ENCODE data around the gene FIG4. TPM values are rescaled to one million over a fixed set of nuclear protein-coding genes. Genes with fewer than 3 reads are reported as not detected.

FIG4 gene
- polyA plus RNA-seq (2013), result 17.6 TPM

DNA sequence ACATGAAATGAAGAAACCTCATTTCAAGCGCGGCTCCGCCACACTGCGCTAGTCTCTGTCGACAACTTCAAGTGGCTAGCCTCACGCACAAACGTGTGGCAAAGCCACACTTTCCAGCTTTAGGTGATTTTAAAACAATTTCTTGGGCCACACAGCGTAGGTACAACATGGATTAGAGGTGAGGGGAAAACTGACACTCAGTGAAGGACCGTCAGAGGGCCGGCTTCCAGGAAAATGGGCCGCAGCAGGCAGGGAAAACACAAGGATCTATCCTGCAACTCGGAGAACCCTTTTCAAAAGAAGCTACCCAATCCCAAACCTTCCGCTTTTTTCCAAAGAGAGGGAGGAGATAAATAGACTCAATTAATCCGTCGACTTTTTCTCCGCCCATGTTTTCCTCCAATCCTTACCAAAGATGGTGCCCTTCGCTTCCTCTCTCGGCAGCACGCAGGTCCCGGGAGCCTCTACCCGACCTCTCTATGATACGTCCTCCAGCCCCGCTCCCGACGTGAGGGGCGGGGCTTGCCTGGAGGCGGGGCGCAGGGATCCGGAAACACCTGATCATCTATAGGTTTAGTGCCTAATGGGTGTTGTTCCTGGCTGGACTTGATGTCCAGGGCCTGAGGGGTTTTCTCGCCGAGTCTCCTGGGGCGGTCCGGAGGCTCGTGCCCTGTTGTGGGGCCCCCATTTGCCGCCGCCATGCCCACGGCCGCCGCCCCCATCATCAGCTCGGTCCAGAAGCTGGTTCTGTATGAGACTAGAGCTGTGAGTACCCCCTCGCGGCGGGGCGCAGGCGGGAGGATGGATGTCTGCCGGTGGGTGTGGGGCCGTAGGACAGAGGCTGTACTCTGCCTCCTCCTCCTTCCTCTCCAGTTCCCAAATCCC is at the start of gene FIG4, which contains the start of gene AK9:
Gene FIG4 (plus strand): TSS at position 560 of the 885 bp plus-strand sequence. CDS start 140 bp downstream, at position 700.
Gene AK9 (minus strand): TSS at position 466 of the 885 bp plus-strand sequence. CDS start 15,457 bp downstream, outside the sequence.
- Histone ChIP-seq H3K36me3 (ENCODE audit: control insufficient read depth in 4 of 4, insufficient read depth in 4 of 4, low read length in 3 of 4) (peaks cover 0 to 5% (median 1%) of the 10 kb centered on the region in 4 experiments), H3K4me3 (ENCODE audit: control insufficient read depth in 1 of 7, extremely low read depth in 1 of 7, insufficient read depth in 4 of 7, low read depth in 2 of 7, low read length in 6 of 7) (peak within 1 kb of the TSS; percentile 74 to 99 (median 95)), H3K27ac (ENCODE audit: insufficient read depth in 1 of 2, low read depth in 1 of 2, low read length in 2 of 2, poor library complexity in 1 of 2, severe bottlenecking in 2 of 2) (peak within 1 kb of the TSS; percentile 82 to 89), H3K9me3 (ENCODE audit: control extremely low read depth in 1 of 5, control insufficient read depth in 4 of 5, insufficient read depth in 2 of 5, low read depth in 1 of 5, low read length in 4 of 5) (no peaks in the 10 kb centered on the region), H3K27me3 (replicated peaks in 2 of 5; ENCODE audit: control insufficient read depth in 4 of 5, insufficient read depth in 5 of 5, low read length in 4 of 5) (no peaks in the 10 kb centered on the region), H3K4me1 (ENCODE audit: control extremely low read depth in 1 of 4, control insufficient read depth in 4 of 4, insufficient read depth in 4 of 4, low read length in 3 of 4) (peaks cover 10 to 33% (median 22%) of the 10 kb centered on the region in 4 experiments)
- ChIA-PET CTCF (interaction anchor here (0.9 to 1.8 kb wide), 5 partner anchors 10 to 700 kb away, joined by 3 to 7 read pairs (median 3); no protein-coding TSS in a partner anchor), POLR2A (interaction anchor here (0.6 kb wide), 1 partner anchor 10 kb away, joined by 3 read pairs; no protein-coding TSS in a partner anchor)
- WGBS (ENCODE audit: insufficient coverage), result 0% methylated on average over 28 of the region's 47 CpGs
- DNase-seq, result peak; percentile 85 to 89 (median 88)

DNA sequence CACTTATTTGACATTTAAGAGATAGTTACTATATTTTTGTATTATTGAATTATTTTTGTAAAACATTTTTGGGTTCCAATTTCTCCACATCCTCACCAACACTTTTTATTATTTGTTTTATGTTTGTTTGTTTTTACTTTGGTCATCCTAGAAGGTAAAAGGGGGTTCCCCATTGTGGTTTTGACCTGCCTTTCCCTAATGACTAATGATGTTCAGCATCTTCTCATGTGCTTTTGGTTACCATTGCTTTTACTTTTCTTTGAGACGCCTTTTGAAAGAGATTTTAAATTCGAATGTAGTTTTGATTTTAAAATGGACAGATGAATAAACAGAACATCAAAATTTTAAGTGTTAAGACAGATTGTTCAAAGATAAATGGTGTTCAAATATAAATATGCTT is 47.0 kb upstream of the FIG4 start:
- Histone ChIP-seq H3K36me3 (ENCODE audit: control insufficient read depth in 4 of 4, insufficient read depth in 4 of 4, low read length in 3 of 4) (peaks cover 0 to 16% (median 5%) of the 10 kb centered on the region in 4 experiments), H3K4me1 (ENCODE audit: control extremely low read depth in 1 of 4, control insufficient read depth in 4 of 4, insufficient read depth in 4 of 4, low read length in 3 of 4) (no peaks in the 10 kb centered on the region), H3K9me3 (ENCODE audit: control extremely low read depth in 1 of 5, control insufficient read depth in 4 of 5, insufficient read depth in 2 of 5, low read depth in 1 of 5, low read length in 4 of 5) (peaks cover 1 to 14% (median 5%) of the 10 kb centered on the region in 5 experiments), H3K27ac (ENCODE audit: insufficient read depth in 1 of 2, low read depth in 1 of 2, low read length in 2 of 2, poor library complexity in 1 of 2, severe bottlenecking in 2 of 2) (no peak overlapping the region), H3K4me3 (ENCODE audit: control insufficient read depth in 1 of 7, extremely low read depth in 1 of 7, insufficient read depth in 4 of 7, low read depth in 2 of 7, low read length in 6 of 7) (no peak overlapping the region), H3K27me3 (replicated peaks in 2 of 5; ENCODE audit: control insufficient read depth in 4 of 5, insufficient read depth in 5 of 5, low read length in 4 of 5) (no peaks in the 10 kb centered on the region)
- DNase-seq, result no peak
- POLR2A ChIA-PET, result no interaction called here
- WGBS (ENCODE audit: insufficient coverage), result no CpG with 5 or more reads among the region's 2 CpGs
- CTCF ChIA-PET, result no interaction called here

DNA sequence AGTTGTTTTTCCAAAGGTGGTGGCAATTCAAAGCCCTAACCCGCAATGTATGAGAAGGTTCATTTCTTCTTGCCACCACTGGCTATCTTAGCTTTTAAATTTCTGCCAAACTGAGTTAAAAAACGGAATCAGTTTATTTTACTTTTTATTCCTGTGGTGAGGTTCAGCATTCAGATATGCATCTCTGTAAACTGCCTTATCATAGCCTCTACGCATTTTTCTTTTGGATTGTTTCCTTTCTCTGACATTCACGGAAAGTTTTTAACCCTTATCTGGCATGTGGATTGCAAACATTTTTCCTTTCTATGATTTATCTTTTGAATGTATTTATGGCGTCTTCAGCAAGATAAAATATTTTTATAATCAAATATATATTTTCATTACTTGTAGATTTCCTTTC is 37.8 kb upstream of the FIG4 start:
- no peak overlapping the region for H3K4me3 ChIP-seq (ENCODE audit: control insufficient read depth in 1 of 7, extremely low read depth in 1 of 7, insufficient read depth in 4 of 7, low read depth in 2 of 7, low read length in 6 of 7)
- peaks cover 0 to 3% (median 0%) of the 10 kb centered on the region in 4 experiments for H3K4me1 ChIP-seq (ENCODE audit: control extremely low read depth in 1 of 4, control insufficient read depth in 4 of 4, insufficient read depth in 4 of 4, low read length in 3 of 4)
- CTCF ChIA-PET, result no interaction called here
- DNase-seq, result peak; percentile 14 to 47 (median 31)
- H3K36me3 ChIP-seq (ENCODE audit: control insufficient read depth in 4 of 4, insufficient read depth in 4 of 4, low read length in 3 of 4), result peaks cover 0 to 6% (median under 1%) of the 10 kb centered on the region in 4 experiments
- peaks cover 0 to 6% (median 2%) of the 10 kb centered on the region in 5 experiments for H3K27me3 ChIP-seq (replicated peaks in 2 of 5; ENCODE audit: control insufficient read depth in 4 of 5, insufficient read depth in 5 of 5, low read length in 4 of 5)
- POLR2A ChIA-PET, result no interaction called here
- H3K27ac ChIP-seq (ENCODE audit: insufficient read depth in 1 of 2, low read depth in 1 of 2, low read length in 2 of 2, poor library complexity in 1 of 2, severe bottlenecking in 2 of 2), result no peak overlapping the region
- no peaks in the 10 kb centered on the region for H3K9me3 ChIP-seq (ENCODE audit: control extremely low read depth in 1 of 5, control insufficient read depth in 4 of 5, insufficient read depth in 2 of 5, low read depth in 1 of 5, low read length in 4 of 5)
- WGBS (ENCODE audit: insufficient coverage), result 0% methylated on average over 3 of the region's 5 CpGs

DNA sequence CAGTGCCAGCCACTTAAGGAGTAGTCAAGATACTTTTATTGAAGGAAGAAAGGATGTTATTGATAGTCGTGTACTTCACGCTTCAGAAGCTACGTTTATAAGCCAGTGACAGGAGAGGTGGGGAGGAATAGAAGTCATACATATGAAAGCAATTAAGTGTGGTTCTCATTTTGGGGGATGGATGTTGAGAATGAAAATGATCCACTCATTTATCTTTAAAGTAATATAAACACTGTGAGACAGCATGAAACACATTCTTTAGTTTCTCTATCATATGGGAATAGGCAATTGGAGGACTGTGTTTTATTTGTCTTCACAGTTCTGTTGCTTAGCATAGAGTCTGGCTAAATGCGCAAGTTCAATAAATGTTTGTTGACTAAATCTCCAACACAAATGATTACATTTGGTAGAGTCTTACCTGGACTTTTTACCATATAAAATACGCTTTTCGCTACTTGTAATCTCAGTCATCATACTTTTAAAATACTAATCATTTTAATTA is 35.3 kb upstream of the FIG4 start:
- ChIA-PET POLR2A (no interaction called here), CTCF (interaction anchor here (0.6 kb wide), 1 partner anchor 16 kb away, joined by 4 read pairs; no protein-coding TSS in a partner anchor)
- Histone ChIP-seq H3K36me3 (ENCODE audit: control insufficient read depth in 4 of 4, insufficient read depth in 4 of 4, low read length in 3 of 4) (peaks cover 0 to 6% (median 2%) of the 10 kb centered on the region in 4 experiments), H3K9me3 (ENCODE audit: control extremely low read depth in 1 of 5, control insufficient read depth in 4 of 5, insufficient read depth in 2 of 5, low read depth in 1 of 5, low read length in 4 of 5) (no peaks in the 10 kb centered on the region), H3K27me3 (replicated peaks in 2 of 5; ENCODE audit: control insufficient read depth in 4 of 5, insufficient read depth in 5 of 5, low read length in 4 of 5) (peaks cover 0 to 6% (median 2%) of the 10 kb centered on the region in 5 experiments), H3K4me1 (ENCODE audit: control extremely low read depth in 1 of 4, control insufficient read depth in 4 of 4, insufficient read depth in 4 of 4, low read length in 3 of 4) (peaks cover 0 to 3% (median 0%) of the 10 kb centered on the region in 4 experiments), H3K4me3 (ENCODE audit: control insufficient read depth in 1 of 7, extremely low read depth in 1 of 7, insufficient read depth in 4 of 7, low read depth in 2 of 7, low read length in 6 of 7) (no peak overlapping the region), H3K27ac (ENCODE audit: insufficient read depth in 1 of 2, low read depth in 1 of 2, low read length in 2 of 2, poor library complexity in 1 of 2, severe bottlenecking in 2 of 2) (no peak overlapping the region)
- 96% methylated on average over 4 of the region's 6 CpGs for WGBS (ENCODE audit: insufficient coverage)
- DNase-seq, result no peak

DNA sequence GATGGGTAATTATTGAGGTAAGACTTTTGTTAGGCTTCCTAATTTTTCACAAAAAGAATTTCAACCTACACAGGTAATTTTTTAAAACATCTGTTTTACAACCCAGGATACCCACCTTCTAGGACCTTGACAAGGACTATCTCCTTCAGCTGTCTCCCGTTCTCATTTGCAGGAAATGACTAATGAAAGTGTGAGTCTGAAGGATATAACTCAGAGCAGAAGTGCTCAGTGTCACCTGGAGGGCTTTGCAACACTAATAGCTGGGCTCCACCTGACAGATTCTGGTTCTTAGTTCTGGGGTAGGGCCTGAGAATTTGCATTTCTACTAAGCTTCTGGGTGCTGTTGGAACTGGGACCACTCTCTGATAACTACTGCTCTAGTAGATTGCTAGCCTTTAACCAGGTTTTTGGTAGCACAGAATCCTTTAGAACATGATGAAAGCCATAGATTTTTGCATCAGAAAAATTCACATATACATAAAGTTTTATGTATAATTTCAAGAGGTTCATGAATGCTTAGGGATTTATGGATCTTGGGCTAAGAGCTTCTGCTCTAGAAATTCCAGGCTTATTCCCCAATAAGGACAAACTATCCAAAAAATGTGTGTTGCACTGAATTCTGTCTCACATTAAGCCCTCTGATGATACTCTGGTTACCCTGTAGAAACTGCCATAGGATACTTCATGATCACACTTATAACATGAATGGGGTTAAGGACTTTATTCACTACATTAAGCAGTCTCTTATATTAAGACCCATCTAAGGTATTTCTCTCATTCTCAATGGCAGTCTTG is 30.4 kb upstream of the FIG4 start:
- Histone ChIP-seq H3K4me1 (ENCODE audit: control extremely low read depth in 1 of 4, control insufficient read depth in 4 of 4, insufficient read depth in 4 of 4, low read length in 3 of 4) (no peaks in the 10 kb centered on the region), H3K9me3 (ENCODE audit: control extremely low read depth in 1 of 5, control insufficient read depth in 4 of 5, insufficient read depth in 2 of 5, low read depth in 1 of 5, low read length in 4 of 5) (no peaks in the 10 kb centered on the region), H3K36me3 (ENCODE audit: control insufficient read depth in 4 of 4, insufficient read depth in 4 of 4, low read length in 3 of 4) (peaks cover 0 to 6% (median 2%) of the 10 kb centered on the region in 4 experiments), H3K27ac (ENCODE audit: insufficient read depth in 1 of 2, low read depth in 1 of 2, low read length in 2 of 2, poor library complexity in 1 of 2, severe bottlenecking in 2 of 2) (no peak overlapping the region), H3K27me3 (replicated peaks in 2 of 5; ENCODE audit: control insufficient read depth in 4 of 5, insufficient read depth in 5 of 5, low read length in 4 of 5) (peaks cover 0 to 2% (median under 1%) of the 10 kb centered on the region in 5 experiments), H3K4me3 (ENCODE audit: control insufficient read depth in 1 of 7, extremely low read depth in 1 of 7, insufficient read depth in 4 of 7, low read depth in 2 of 7, low read length in 6 of 7) (no peak overlapping the region)
- ChIA-PET POLR2A (no interaction called here), CTCF (no interaction called here)
- WGBS (ENCODE audit: insufficient coverage), result no CpG with 5 or more reads among the region's 1 CpG
- no peak for DNase-seq

DNA sequence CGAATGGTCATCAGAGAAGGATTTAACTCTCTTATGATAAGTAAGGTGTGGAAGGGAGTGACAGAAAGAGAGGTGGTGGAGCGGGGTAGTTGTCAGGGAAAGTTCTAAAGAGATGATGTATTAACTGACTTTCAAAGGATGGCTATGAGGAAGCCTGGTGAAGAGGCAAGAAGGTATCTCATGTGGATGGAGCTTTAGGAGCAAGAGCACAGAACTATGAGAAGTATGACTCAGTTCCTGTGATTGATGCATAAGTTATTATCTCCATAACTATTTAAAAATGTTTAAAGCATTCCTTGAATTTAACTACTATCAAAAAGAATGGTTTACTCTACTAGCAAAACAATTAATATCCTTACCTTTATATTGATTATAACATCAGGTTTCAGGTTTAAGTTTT is 28.9 kb upstream of the FIG4 start:
- no peaks in the 10 kb centered on the region for H3K9me3 ChIP-seq (ENCODE audit: control extremely low read depth in 1 of 5, control insufficient read depth in 4 of 5, insufficient read depth in 2 of 5, low read depth in 1 of 5, low read length in 4 of 5)
- ChIA-PET POLR2A (no interaction called here), CTCF (no interaction called here)
- no peak overlapping the region for H3K27ac ChIP-seq (ENCODE audit: insufficient read depth in 1 of 2, low read depth in 1 of 2, low read length in 2 of 2, poor library complexity in 1 of 2, severe bottlenecking in 2 of 2)
- WGBS (ENCODE audit: insufficient coverage), result 95% methylated on average over 2 of the region's 2 CpGs
- H3K36me3 ChIP-seq (ENCODE audit: control insufficient read depth in 4 of 4, insufficient read depth in 4 of 4, low read length in 3 of 4), result peaks cover 0 to 5% (median 0%) of the 10 kb centered on the region in 4 experiments
- H3K4me3 ChIP-seq (ENCODE audit: control insufficient read depth in 1 of 7, extremely low read depth in 1 of 7, insufficient read depth in 4 of 7, low read depth in 2 of 7, low read length in 6 of 7), result no peak overlapping the region
- DNase-seq, result no peak
- no peaks in the 10 kb centered on the region for H3K27me3 ChIP-seq (replicated peaks in 2 of 5; ENCODE audit: control insufficient read depth in 4 of 5, insufficient read depth in 5 of 5, low read length in 4 of 5)
- H3K4me1 ChIP-seq (ENCODE audit: control extremely low read depth in 1 of 4, control insufficient read depth in 4 of 4, insufficient read depth in 4 of 4, low read length in 3 of 4), result no peaks in the 10 kb centered on the region

Data from common myeloid progenitor, CD34-positive (primary cell).